ENCODE measurements around the gene GHRHR.

GRCh38 chr7:31017032-31017675, 53.4 kb downstream of the GHRHR start:
- TF ChIP-seq POLR2A (IDR thresholded peaks at IDR 0.05; ENCODE audit: low read length) (no peak), GATA1 (IDR thresholded peaks at IDR 0.05; ENCODE audit: low read depth, low read length) (no peak)

Data from erythroblast (primary cell).